NCI-H2081 treated with DMSO at 0.1 percent for 48 hours (cell line): Measurements from ENCODE around the gene AHRR.

Experiments used
- DNase-seq: peaks from one replicate; lab custom pipeline; 2025; lab: John Stamatoyannopoulos, UW

Gene AHRR

GRCh38 chr5:346229-346935 is 24.9 kb downstream of the AHRR start:
- no peak for DNase-seq

GRCh38 chr5:347712-348284 is 26.3 kb downstream of the AHRR start:
- DNase-seq, result no peak

- no peak for DNase-seq
Observed at GRCh38 chr5:348726-349125, 27.2 kb downstream of the AHRR start.

- no peak for DNase-seq
Observed at GRCh38 chr5:350355-350754, 28.8 kb downstream of the AHRR start.

GRCh38 chr5:351084-351920 is 29.8 kb downstream of the AHRR start:
- no peak for DNase-seq

- no peak for DNase-seq
Observed at GRCh38 chr5:351921-352245, 30.4 kb downstream of the AHRR start.

GRCh38 chr5:352639-353611 is 31.4 kb downstream of the AHRR start:
- DNase-seq, result no peak

GRCh38 chr5:353612-354580 is 32.4 kb downstream of the AHRR start:
- no peak for DNase-seq

GRCh38 chr5:354581-355378 is 33.3 kb downstream of the AHRR start:
- no peak for DNase-seq

- no peak for DNase-seq
Observed at GRCh38 chr5:355379-355935, 33.9 kb downstream of the AHRR start.

- DNase-seq, result no peak
Observed at GRCh38 chr5:355958-356357, 34.4 kb downstream of the AHRR start.

GRCh38 chr5:359301-359897 is 37.9 kb downstream of the AHRR start:
- DNase-seq, result no peak

GRCh38 chr5:360257-361027 is 38.9 kb downstream of the AHRR start:
- DNase-seq, result no peak

GRCh38 chr5:362189-362588 is 40.7 kb downstream of the AHRR start:
- DNase-seq, result no peak

- no peak for DNase-seq
Observed at GRCh38 chr5:362978-363765, 41.7 kb downstream of the AHRR start.

- DNase-seq, result no peak
Observed at GRCh38 chr5:364497-364896, 43.0 kb downstream of the AHRR start.

- no peak for DNase-seq
Observed at GRCh38 chr5:366541-367357, 45.2 kb downstream of the AHRR start.
